DOHH2 (cell line): ENCODE data around the gene TARBP1.
"Not testable (repeated sequence)": the region's sequence is repeated elsewhere in the genome, so short reads cannot be mapped to it uniquely, and the experiment has no call there.

Experiments
- EZH2phosphoT487 ChIP-seq: fragments of 200-600 bp; sonication (generic); IDR thresholded peaks from 2 replicates; pipeline ENCODE4 v1.6.1; 2017; ENCODE audit warnings: borderline replicate concordance, mild to moderate bottlenecking, antibody characterized with exemption, low read length, moderate library complexity, mixed read lengths
- TF ChIP-seq, protein P1 (sequence below): fragments of 200-600 bp; sonication (generic); IDR thresholded peaks from one replicate; pipeline ENCODE4 v1.5.1; 2014; ENCODE audit warnings: antibody characterized with exemption, mild to moderate bottlenecking, low read depth, low read length; ENCODE audit not compliant: poor library complexity, severe bottlenecking

- TF ChIP-seq, protein P1, sequence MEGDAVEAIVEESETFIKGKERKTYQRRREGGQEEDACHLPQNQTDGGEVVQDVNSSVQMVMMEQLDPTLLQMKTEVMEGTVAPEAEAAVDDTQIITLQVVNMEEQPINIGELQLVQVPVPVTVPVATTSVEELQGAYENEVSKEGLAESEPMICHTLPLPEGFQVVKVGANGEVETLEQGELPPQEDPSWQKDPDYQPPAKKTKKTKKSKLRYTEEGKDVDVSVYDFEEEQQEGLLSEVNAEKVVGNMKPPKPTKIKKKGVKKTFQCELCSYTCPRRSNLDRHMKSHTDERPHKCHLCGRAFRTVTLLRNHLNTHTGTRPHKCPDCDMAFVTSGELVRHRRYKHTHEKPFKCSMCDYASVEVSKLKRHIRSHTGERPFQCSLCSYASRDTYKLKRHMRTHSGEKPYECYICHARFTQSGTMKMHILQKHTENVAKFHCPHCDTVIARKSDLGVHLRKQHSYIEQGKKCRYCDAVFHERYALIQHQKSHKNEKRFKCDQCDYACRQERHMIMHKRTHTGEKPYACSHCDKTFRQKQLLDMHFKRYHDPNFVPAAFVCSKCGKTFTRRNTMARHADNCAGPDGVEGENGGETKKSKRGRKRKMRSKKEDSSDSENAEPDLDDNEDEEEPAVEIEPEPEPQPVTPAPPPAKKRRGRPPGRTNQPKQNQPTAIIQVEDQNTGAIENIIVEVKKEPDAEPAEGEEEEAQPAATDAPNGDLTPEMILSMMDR, result not testable (repeated sequence)
- not testable (repeated sequence) for TF ChIP-seq EZH2phosphoT487
These were observed 39.1 kb upstream of the TARBP1 start for GRCh38 chr1:234518086-234518485.
